Loucy (cell line): ENCODE data around the gene DENND4C.
"Not testable (repeated sequence)": the region's sequence is repeated elsewhere in the genome, so short reads cannot be mapped to it uniquely, and the experiment has no call there.

Experiments used
- H2AFZ ChIP-seq: fragments of 200-600 bp; sonication (generic); 2 replicates; pipeline ENCODE4 v1.6.0; 2016; ENCODE audit warnings: antibody characterized with exemption, mild to moderate bottlenecking, low read length, moderate library complexity
- H3F3A ChIP-seq: fragments of 200-600 bp; 2 replicates; pipeline ENCODE4 v1.6.0; 2016; ENCODE audit warnings: antibody characterized with exemption, low read depth, mild to moderate bottlenecking
- H3K27me3 ChIP-seq: fragments of 200-600 bp; sonication (generic); 2 replicates; pipeline ENCODE4 v1.6.1; 2014; ENCODE audit warnings: low read length, mild to moderate bottlenecking; ENCODE audit not compliant: insufficient read depth, poor library complexity, severe bottlenecking
- H3K36me3 ChIP-seq: fragments of 200-600 bp; sonication (generic); 2 replicates; pipeline ENCODE4 v1.6.1; 2016; ENCODE audit warnings: low read length; ENCODE audit not compliant: insufficient read depth
- H3K4me1 ChIP-seq: fragments of 200-600 bp; sonication (generic); 2 replicates; pipeline ENCODE4 v1.5.1; 2014; ENCODE audit warnings: low read length, mild to moderate bottlenecking; ENCODE audit not compliant: insufficient read depth, poor library complexity, severe bottlenecking
- H3K4me2 ChIP-seq: fragments of 200-600 bp; sonication (generic); 2 replicates; pipeline ENCODE4 v1.6.0; 2014; ENCODE audit warnings: antibody characterized with exemption, low read length, low read depth, mild to moderate bottlenecking; ENCODE audit not compliant: poor library complexity, severe bottlenecking
- H3K4me3 ChIP-seq: fragments of 200-600 bp; sonication (generic); 2 replicates; pipeline ENCODE4 v1.5.1; 2014; ENCODE audit warnings: low read length, mild to moderate bottlenecking, mixed read lengths; ENCODE audit not compliant: poor library complexity, severe bottlenecking
- H3K79me2 ChIP-seq: fragments of 200-600 bp; sonication (generic); 2 replicates; pipeline ENCODE4 v1.6.1; 2014; ENCODE audit warnings: low read length; ENCODE audit not compliant: insufficient read depth
- H3K9ac ChIP-seq: fragments of 200-600 bp; sonication (generic); 2 replicates; pipeline ENCODE4 v1.6.0; 2014; ENCODE audit warnings: mild to moderate bottlenecking, low read depth, low read length, moderate library complexity; ENCODE audit not compliant: poor library complexity, severe bottlenecking
- H3K9me2 ChIP-seq: fragments of 200-600 bp; sonication (generic); replicated peaks from 2 replicates; pipeline ENCODE4 v1.6.1; 2016; ENCODE audit warnings: low read depth, low read length, mixed read lengths
- H3K9me3 ChIP-seq: fragments of 200-600 bp; sonication (generic); 2 replicates; pipeline ENCODE4 v1.6.1; 2014; ENCODE audit warnings: mild to moderate bottlenecking, antibody characterized with exemption, low read length, low read depth; ENCODE audit not compliant: insufficient read depth
- H4K20me1 ChIP-seq: fragments of 200-600 bp; sonication (generic); 2 replicates; pipeline ENCODE4 v1.6.0; 2014; ENCODE audit warnings: antibody characterized with exemption, low read length, mild to moderate bottlenecking; ENCODE audit not compliant: insufficient read depth, poor library complexity, severe bottlenecking
- EZH2phosphoT487 ChIP-seq: fragments of 200-600 bp; IDR thresholded peaks from 2 replicates; pipeline ENCODE4 v1.6.1; 2018; ENCODE audit warnings: antibody characterized with exemption, mild to moderate bottlenecking, moderate library complexity, borderline replicate concordance
- TF ChIP-seq, protein P1 (sequence below): fragments of 200-600 bp; sonication (generic); conservative IDR thresholded peaks from 2 replicates; pipeline ENCODE4 v1.5.1; 2014; ENCODE audit warnings: mild to moderate bottlenecking, antibody characterized with exemption, low read length

DENND4C gene

DNA sequence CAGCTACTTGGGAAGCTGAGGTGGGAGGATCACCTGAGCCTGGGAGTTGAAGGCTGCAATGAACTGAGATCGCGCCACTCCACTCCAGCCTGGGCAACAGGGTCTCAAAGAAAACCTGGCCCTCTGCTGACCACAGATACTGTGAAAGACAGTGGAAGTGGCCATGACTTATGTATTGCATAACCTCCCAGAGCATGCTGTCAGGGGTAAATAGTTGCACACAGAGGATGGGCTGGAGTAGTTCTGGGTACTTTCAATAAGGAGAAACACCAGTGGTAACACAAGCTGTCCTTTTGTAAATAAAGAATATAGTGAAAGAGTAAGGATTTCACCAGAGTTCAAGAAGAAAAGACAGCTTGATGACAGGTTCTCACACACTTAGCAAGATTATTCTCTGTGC is 180.1 kb downstream of the DENND4C start:
- no peaks in the 10 kb centered on the region for H3F3A ChIP-seq
- H3K9me3 ChIP-seq = no peaks in the 10 kb centered on the region
- H3K79me2 ChIP-seq = peaks cover 16% of the 10 kb centered on the region; the same call in 1 of the 2 replicates
- H3K4me3 ChIP-seq = peak overlapping the region; percentile 99
- H3K27me3 ChIP-seq = peaks cover 5% of the 10 kb centered on the region
- no peaks in the 10 kb centered on the region for H3K36me3 ChIP-seq
- H3K4me1 ChIP-seq = peaks cover 30% of the 10 kb centered on the region
- TF ChIP-seq, protein P1, sequence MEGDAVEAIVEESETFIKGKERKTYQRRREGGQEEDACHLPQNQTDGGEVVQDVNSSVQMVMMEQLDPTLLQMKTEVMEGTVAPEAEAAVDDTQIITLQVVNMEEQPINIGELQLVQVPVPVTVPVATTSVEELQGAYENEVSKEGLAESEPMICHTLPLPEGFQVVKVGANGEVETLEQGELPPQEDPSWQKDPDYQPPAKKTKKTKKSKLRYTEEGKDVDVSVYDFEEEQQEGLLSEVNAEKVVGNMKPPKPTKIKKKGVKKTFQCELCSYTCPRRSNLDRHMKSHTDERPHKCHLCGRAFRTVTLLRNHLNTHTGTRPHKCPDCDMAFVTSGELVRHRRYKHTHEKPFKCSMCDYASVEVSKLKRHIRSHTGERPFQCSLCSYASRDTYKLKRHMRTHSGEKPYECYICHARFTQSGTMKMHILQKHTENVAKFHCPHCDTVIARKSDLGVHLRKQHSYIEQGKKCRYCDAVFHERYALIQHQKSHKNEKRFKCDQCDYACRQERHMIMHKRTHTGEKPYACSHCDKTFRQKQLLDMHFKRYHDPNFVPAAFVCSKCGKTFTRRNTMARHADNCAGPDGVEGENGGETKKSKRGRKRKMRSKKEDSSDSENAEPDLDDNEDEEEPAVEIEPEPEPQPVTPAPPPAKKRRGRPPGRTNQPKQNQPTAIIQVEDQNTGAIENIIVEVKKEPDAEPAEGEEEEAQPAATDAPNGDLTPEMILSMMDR = no peak
- no peak for TF ChIP-seq EZH2phosphoT487
- no peaks in the 10 kb centered on the region for H3K9me2 ChIP-seq
- no peaks in the 10 kb centered on the region for H4K20me1 ChIP-seq
- peak overlapping the region; percentile 99 for H3K4me2 ChIP-seq
- H2AFZ ChIP-seq = no peak overlapping the region
- no peak overlapping the region for H3K9ac ChIP-seq

DNA sequence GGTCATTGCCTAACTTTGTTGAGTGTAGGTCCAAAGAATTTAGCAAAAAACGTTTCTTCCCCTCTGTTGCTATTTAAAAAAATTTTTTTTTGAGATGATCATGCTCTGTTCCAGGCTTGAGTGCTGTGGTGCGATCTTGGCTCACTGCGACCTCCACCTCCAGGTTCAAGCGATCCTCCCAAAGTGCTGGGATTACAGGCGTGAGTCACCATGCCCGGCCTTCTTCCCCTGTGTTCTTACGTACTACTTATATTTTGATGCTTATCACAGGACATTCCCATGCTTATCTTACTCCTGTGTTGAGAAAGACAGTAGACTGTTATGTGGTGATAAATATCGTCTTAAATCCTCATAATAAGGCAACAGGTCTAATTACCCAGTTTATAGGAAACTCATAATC is 180.8 kb downstream of the DENND4C start:
- H3K9me3 ChIP-seq = no peaks in the 10 kb centered on the region
- no peaks in the 10 kb centered on the region for H4K20me1 ChIP-seq
- H2AFZ ChIP-seq = no peak overlapping the region
- H3K4me2 ChIP-seq = peak overlapping the region; percentile 99
- no peaks in the 10 kb centered on the region for H3K36me3 ChIP-seq
- TF ChIP-seq, protein P1 = no peak
- TF ChIP-seq EZH2phosphoT487 = no peak
- H3K79me2 ChIP-seq = peaks cover 16% of the 10 kb centered on the region; the same call in 1 of the 2 replicates
- H3F3A ChIP-seq = no peaks in the 10 kb centered on the region
- no peak overlapping the region for H3K9ac ChIP-seq
- H3K27me3 ChIP-seq = peaks cover 5% of the 10 kb centered on the region
- H3K4me3 ChIP-seq = no peak overlapping the region
- H3K9me2 ChIP-seq = no peaks in the 10 kb centered on the region
- H3K4me1 ChIP-seq = peaks cover 30% of the 10 kb centered on the region

DNA sequence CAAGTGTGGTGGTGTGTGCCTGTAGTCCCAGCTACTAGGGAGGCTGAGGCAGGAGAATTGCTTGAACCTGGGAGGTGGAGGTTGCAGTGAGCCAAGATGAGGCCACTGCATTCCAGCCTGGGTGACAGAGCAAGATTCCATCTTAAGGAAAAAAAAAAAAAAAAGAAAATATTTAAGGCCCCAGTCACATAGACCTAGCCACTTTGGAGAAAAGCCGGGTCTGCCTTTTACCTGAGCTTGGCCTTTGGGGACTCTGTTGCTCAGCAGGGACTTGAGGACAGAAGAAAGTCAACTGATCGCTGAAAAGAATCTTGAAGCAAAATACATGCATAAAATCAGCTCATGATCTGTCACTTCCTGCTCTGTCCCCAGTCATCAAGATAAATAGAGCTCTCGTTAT is 183.0 kb downstream of the DENND4C start:
- H3K9me2 ChIP-seq, H4K20me1 ChIP-seq, H3K27me3 ChIP-seq, H3K9me3 ChIP-seq, H3K9ac ChIP-seq, H3K36me3 ChIP-seq, H3K4me3 ChIP-seq, H3K4me2 ChIP-seq, H2AFZ ChIP-seq, H3F3A ChIP-seq: not testable (repeated sequence)
- Histone ChIP-seq H3K4me1 (peaks cover 30% of the 10 kb centered on the region), H3K79me2 (peaks cover 16% of the 10 kb centered on the region; the same call in 1 of the 2 replicates)

DNA sequence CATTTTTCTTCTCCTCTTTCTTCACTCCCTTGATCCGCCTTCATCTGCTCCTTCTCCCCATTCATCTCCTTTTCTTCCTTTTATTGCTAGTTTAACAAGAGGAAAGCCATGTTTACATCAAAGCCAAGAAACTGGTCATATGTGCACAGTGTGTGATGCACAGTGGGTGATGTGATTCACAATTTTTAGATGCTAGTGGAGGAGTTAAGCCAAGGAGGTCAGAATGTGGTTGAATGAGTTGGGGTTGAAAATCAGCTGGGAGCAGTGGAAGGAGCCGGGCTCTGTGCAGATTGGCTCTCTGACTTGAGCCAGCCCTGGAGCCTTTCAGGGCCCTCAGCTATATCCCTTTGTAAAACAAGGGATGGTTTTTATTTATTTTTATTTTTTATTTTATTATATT is 185.7 kb downstream of the DENND4C start:
- Histone ChIP-seq H3K9ac (no peak overlapping the region), H3K4me2 (no peak overlapping the region), H3K9me3 (no peaks in the 10 kb centered on the region), H3K4me3 (no peak overlapping the region), H3K9me2 (no peaks in the 10 kb centered on the region), H4K20me1 (no peaks in the 10 kb centered on the region), H3K36me3 (no peaks in the 10 kb centered on the region), H3K27me3 (no peaks in the 10 kb centered on the region), H3K4me1 (peaks cover 8% of the 10 kb centered on the region), H3F3A (no peaks in the 10 kb centered on the region), H3K79me2 (no peaks in the 10 kb centered on the region), H2AFZ (no peak overlapping the region)
- TF ChIP-seq, protein P1 = no peak
- no peak for TF ChIP-seq EZH2phosphoT487
